ENCODE measurements around the gene ENPP1. TPM values are rescaled to one million over a fixed set of nuclear protein-coding genes. Genes with fewer than 3 reads are reported as not detected.

Gene ENPP1
- total and polyA plus RNA-seq, 9 donors: 5.4 to 40.7 (median 21.7) TPM

DNA sequence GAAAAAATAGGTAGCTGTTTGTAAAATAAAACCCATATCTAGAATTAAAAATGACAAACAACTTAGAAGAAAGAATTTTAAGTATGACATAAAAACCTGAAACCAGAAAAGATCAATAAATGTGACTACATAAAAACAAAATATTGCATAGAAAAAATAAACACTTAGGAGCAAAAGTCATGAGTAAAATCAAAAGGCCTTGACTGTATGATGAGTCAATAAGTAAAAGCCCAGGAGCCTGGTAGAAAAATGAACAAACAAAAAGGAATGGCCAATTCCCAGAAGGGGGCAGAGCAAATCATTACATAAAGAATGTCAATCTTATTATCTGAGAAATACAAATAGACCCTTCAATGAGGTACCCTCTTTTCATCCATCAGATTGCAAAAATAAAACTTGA lies 20.7 kb upstream of the ENPP1 start:
- Histone ChIP-seq H3K27me3 (no peaks in the 10 kb centered on the region), H3K4me1 (ENCODE audit: insufficient read depth) (peaks cover 2% of the 10 kb centered on the region), H3K4me3 (no peak overlapping the region), H3K9me3 (no peaks in the 10 kb centered on the region), H3K36me3 (no peaks in the 10 kb centered on the region), H3K27ac (no peak overlapping the region)
- intact Hi-C loops (cut with DNase I): loop anchor here in 1 of 4 donors (10.0 kb wide), 1 partner anchor 128 kb away; no protein-coding TSS in a partner anchor
- no peak for DNase-seq
- TF ChIP-seq, protein P1, sequence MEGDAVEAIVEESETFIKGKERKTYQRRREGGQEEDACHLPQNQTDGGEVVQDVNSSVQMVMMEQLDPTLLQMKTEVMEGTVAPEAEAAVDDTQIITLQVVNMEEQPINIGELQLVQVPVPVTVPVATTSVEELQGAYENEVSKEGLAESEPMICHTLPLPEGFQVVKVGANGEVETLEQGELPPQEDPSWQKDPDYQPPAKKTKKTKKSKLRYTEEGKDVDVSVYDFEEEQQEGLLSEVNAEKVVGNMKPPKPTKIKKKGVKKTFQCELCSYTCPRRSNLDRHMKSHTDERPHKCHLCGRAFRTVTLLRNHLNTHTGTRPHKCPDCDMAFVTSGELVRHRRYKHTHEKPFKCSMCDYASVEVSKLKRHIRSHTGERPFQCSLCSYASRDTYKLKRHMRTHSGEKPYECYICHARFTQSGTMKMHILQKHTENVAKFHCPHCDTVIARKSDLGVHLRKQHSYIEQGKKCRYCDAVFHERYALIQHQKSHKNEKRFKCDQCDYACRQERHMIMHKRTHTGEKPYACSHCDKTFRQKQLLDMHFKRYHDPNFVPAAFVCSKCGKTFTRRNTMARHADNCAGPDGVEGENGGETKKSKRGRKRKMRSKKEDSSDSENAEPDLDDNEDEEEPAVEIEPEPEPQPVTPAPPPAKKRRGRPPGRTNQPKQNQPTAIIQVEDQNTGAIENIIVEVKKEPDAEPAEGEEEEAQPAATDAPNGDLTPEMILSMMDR (IDR thresholded peaks at IDR 0.05): no peak
- TF ChIP-seq EP300 (IDR thresholded peaks at IDR 0.05): no peak
- TF ChIP-seq POLR2A (IDR thresholded peaks at IDR 0.05): no peak

DNA sequence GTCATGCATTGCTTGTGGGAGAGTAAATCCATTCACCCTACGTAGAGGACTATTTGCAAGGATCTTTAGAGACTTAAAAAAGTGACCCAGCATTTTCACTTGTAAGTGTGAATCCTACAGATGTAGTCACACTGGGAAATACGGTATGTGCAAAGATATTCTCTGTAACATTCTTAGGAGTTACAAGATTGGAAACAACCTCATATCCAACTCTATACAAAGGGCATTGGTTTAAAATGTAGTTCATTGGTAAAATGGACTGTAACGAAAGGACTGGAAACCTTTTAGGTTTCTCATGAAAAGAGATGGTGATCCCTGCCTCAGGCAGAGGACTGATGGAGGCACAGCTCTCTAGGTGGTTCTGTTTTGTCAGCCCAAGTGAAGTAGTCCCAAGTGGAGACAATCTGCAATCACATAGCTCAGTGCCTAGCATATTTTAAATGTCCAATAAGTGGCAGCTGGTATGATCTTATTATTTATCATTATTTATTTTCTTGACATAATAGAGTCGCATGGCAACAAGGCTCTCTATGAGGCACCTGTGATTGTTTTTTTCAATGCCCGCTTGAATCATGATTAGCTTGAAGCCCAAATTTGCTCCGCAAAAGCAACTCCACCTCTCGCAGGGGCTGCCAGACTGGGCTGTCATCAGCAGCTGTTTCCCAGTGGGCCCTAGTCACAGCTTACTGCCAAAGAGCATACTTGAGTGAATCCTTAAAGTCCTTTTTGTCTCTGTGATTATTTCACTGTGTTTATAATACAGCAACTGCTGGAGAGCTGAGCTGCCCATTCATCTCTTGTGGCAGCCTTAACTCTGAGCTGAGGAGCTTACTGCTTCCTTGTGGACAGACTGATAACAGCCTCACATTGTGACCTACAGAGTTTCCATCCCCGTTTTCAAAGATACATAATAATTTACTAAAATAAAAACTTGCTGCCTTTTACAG lies 19.8 kb upstream of the ENPP1 start:
- DNase-seq: no peak
- Histone ChIP-seq H3K27me3 (no peaks in the 10 kb centered on the region), H3K4me1 (ENCODE audit: insufficient read depth) (peaks cover 2% of the 10 kb centered on the region), H3K36me3 (no peaks in the 10 kb centered on the region), H3K27ac (no peak overlapping the region), H3K4me3 (no peak overlapping the region), H3K9me3 (no peaks in the 10 kb centered on the region)
- intact Hi-C loops (cut with DNase I): loop anchor here in 1 of 4 donors (10.0 kb wide), 1 partner anchor 127 kb away; no protein-coding TSS in a partner anchor
- TF ChIP-seq EP300 (IDR thresholded peaks at IDR 0.05) (no peak), POLR2A (IDR thresholded peaks at IDR 0.05) (no peak)
- TF ChIP-seq, protein P1 (IDR thresholded peaks at IDR 0.05): no peak
- WGBS, 3 donors: 27 to 42% (median 33%) methylated on average over 8 of the region's 8 CpGs

DNA sequence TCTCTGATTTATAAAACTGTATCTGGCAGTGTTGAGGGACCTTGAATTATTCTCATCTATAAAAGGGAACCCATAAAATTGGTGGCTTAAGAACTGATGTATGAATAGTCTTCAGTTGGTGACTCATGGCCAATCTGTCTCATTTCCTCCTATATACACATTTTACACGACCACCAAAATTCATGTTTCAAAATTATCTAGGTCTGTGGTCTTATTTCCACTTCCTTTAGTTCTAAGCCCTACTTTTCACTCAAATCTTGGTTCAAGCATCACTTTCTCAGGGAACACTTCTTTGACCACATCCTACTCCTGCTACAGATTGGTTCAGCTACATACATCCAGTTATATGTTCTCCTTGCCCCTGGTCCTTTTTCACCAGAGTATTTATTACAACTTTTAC lies 18.6 kb upstream of the ENPP1 start:
- intact Hi-C loops (cut with DNase I): loop anchor here in 1 of 4 donors (10.0 kb wide), 1 partner anchor 126 kb away; no protein-coding TSS in a partner anchor
- DNase-seq: no peak
- Histone ChIP-seq H3K27ac (no peak overlapping the region), H3K36me3 (no peaks in the 10 kb centered on the region), H3K4me3 (no peak overlapping the region), H3K4me1 (ENCODE audit: insufficient read depth) (peaks cover 2% of the 10 kb centered on the region), H3K9me3 (no peaks in the 10 kb centered on the region), H3K27me3 (no peaks in the 10 kb centered on the region)
- no peak for TF ChIP-seq EP300 (IDR thresholded peaks at IDR 0.05)
- TF ChIP-seq POLR2A (IDR thresholded peaks at IDR 0.05): no peak
- TF ChIP-seq, protein P1 (IDR thresholded peaks at IDR 0.05): no peak
- WGBS, 3 donors: 40 to 50% (median 47%) methylated on average over 1 of the region's 1 CpG

DNA sequence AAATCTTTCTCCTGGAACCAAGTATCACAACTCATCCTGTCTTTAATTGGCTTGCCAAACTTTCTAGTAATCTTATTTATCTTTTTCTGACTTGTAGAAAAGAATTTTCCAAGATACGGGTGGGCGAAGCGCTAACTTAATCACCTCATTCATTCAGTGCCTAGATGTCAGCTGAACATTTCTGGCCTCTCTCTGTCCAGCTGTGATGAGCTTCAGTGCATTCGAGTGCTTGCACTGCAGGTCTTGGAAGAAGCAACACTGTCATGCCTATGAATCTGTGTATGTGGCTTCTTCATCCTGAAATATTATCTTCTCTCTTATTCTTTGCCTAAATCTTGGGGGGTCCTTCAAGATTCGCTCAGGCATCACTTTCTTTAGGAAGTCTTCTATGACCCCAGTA lies 16.3 kb upstream of the ENPP1 start:
- WGBS, 3 donors: 38 to 52% (median 48%) methylated on average over 5 of the region's 5 CpGs
- no peak for DNase-seq
- no peak overlapping the region for H3K27ac ChIP-seq
- no peaks in the 10 kb centered on the region for H3K36me3 ChIP-seq
- intact Hi-C loops (cut with DNase I): no loop called here
- H3K4me3 ChIP-seq: no peak overlapping the region
- peaks cover 2% of the 10 kb centered on the region for H3K4me1 ChIP-seq (ENCODE audit: insufficient read depth)
- H3K9me3 ChIP-seq: no peaks in the 10 kb centered on the region
- no peaks in the 10 kb centered on the region for H3K27me3 ChIP-seq
- no peak for TF ChIP-seq POLR2A (IDR thresholded peaks at IDR 0.05)
- TF ChIP-seq, protein P1 (IDR thresholded peaks at IDR 0.05): no peak
- TF ChIP-seq EP300 (IDR thresholded peaks at IDR 0.05): no peak

Data from ovary (tissue), 9 donors.